ENCODE measurements around the gene ZNF629. TPM values are rescaled to one million over a fixed set of nuclear protein-coding genes. Genes with fewer than 3 reads are reported as not detected.

The ZNF629 gene
- total RNA-seq, result 4.4 and 5.8 TPM in 2 replicates

DNA sequence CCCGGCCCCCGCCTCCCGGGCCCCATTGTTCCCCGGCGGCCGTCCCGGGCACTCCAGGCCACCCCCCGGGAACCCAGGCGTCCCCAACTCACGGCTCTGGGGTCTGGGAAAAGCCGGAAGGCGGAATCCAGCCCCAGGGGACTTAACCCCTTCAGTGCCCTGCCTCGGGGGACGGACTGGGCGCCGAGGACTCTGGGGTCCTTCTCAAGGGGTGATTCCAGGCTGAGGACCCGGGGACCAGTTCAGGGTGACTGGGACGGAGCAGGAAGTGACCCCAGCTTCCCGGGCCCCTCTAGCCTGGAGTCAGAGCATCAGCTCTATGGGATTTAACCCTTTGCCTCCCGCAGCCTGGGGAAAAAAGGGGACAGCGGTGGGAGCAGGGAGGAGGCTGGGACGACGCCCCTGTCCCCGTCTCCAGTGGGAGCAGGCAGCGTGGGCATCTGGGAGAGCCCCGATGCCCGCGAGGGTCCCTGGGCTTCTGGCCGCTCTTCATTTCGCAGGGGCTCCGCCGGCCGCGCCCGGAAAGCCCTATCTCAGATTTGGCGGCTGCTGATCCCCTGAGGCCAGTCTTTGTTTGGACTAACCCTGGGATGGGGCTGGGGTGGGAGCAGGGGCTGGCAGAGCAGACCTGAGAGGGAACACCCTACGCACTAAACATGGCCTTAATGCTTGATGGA is at the start of gene ZNF629:
ZNF629 (minus strand) TSS at position 270 of the 677 bp plus-strand sequence. CDS start 2,723 bp downstream, outside the sequence.

DNA sequence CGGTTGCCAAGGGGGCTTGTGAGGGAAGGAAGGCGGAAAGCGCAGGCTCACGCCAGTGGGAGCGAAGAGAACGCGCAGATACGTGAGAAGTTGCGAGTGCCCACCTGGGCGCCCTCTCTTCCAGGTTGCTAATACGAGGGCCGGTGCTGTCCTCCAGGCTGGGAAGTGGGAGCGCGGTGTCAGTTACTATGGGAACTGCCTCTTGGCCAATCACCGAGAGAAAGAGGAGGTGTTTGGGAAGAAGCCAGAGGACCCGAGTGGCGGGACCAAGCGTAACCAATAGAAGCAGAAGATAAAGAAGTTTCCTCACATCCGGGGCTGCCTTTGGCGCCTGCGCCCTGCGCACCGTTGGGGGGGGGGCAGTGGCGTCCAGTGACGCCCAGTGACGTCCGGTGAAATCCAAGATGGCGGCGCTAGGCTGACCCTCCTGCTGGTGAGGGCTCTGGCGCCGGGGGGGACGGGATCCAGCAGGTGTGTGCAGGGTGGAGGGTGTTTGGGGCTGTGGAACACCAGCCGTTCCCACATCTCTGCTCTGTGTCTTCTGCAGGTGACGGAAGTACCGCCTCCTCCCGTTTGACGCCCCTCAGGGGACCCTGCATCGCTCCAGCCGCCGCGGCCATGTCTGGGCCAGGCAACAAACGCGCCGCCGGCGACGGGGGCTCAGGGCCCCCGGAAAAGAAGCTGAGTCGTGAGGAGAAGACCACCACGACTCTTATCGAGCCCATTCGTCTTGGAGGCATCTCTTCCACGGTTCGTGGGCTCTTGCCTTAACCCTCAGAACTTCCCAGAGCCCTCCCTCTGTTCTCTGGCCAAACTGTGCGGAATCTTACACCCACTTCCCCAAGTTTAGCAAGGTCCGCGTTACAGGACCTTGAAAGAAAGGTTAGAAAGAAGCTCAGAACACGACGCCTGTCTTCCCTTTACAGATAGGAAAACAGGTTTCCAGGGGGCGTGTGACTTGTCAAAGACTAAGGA is 24.8 kb downstream of the ZNF629 start, which contains the start of the genes CFAP119 and RNF40:
CFAP119 (minus strand) TSS at position 135 of the 975 bp plus-strand sequence. CDS start 314 bp downstream, outside the sequence.
RNF40 (plus strand) TSS at position 395 of the 975 bp plus-strand sequence; CDS start at position 619, 224 bp downstream.

DNA sequence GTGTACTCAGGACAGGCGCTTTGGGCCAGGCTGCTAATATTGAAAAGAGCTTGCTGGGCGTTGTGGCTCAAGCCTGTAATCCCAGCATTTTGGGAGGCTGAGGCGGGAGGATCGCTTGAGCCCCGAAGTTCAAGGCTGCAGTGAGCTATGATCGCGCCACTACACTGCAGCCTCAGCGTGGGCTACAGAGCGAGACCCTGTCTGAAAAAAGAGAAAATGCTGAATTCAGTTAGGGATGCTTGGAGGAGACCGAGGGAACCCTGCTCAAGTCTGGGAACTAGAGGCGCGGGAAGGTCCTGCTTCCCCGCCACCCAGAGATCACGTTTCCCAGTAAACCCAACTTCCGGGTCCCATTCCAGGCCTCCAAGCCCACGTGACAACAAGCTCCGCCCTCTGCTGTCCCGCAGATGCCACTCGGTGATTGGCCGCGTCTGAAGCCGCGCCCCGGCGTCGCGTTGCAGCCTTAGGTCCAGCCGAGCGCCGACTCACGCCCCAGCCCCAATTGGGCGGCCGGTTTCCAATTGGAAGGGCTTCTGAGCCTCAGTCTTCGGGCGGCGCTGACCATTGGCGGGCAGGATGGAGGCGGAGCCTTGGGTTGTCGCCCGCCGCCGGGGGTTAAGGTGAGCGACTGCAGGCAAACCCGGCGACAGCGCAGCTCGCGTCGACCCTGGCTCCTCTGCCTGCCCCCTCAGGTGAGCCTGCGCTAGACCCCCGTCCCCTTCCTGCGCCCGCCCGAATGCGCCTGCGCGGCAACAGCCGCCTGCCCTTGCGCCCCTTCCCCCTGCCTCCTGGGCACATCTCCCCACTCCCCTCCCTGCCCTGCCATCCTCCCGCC is 39.0 kb downstream of the ZNF629 start, which contains the start of gene PHKG2:
PHKG2 (plus strand) TSS at position 627 of the 835 bp plus-strand sequence. CDS start 396 bp downstream, outside the sequence.

Other genes starting within 250 kb of the ZNF629 start
- gene ZNF764, start 228.8 kb downstream of the ZNF629 start, total RNA-seq, result 2.3 and 2.9 TPM in 2 replicates
- 4.7 and 6.5 TPM in 2 replicates for gene ZNF688, start 215.5 kb downstream of the ZNF629 start, total RNA-seq
- gene ZNF785, start 201.5 kb downstream of the ZNF629 start, total RNA-seq, result 6.2 and 6.7 TPM in 2 replicates
- gene ZNF689, start 176.8 kb downstream of the ZNF629 start, total RNA-seq, result 3.2 and 4.7 TPM in 2 replicates
- gene PRR14, start 136.2 kb downstream of the ZNF629 start, total RNA-seq, result 4.0 and 6.8 TPM in 2 replicates
- 10.4 and 17.2 TPM in 2 replicates for gene FBRS, start 128.8 kb downstream of the ZNF629 start, total RNA-seq
- gene SRCAP, start 88.0 kb downstream of the ZNF629 start, total RNA-seq, result 15.9 and 30.9 TPM in 2 replicates
- 23.7 and 24.5 TPM in 2 replicates for gene PHKG2, start 38.8 kb downstream of the ZNF629 start, total RNA-seq
- gene CFAP119, start 25.1 kb downstream of the ZNF629 start, total RNA-seq, result 1.5 and 1.6 TPM in 2 replicates
- gene RNF40, start 24.9 kb downstream of the ZNF629 start, total RNA-seq, result 57.8 and 73.3 TPM in 2 replicates
- 32.2 and 37.2 TPM in 2 replicates for gene BCL7C, start 106.9 kb upstream of the ZNF629 start, total RNA-seq
- under 0.01 TPM in 1 of 2 replicates, not detected in the other for gene CTF1, start 109.4 kb upstream of the ZNF629 start, total RNA-seq
- 21.7 and 27.3 TPM in 2 replicates for gene FBXL19, start 136.4 kb upstream of the ZNF629 start, total RNA-seq
- gene ORAI3, start 161.9 kb upstream of the ZNF629 start, total RNA-seq, result 18.8 and 21.1 TPM in 2 replicates
- gene SETD1A, start 170.5 kb upstream of the ZNF629 start, total RNA-seq, result 1.6 and 2.1 TPM in 2 replicates
- 2.3 and 2.6 TPM in 2 replicates for gene HSD3B7, start 198.0 kb upstream of the ZNF629 start, total RNA-seq
- gene STX1B, start 223.4 kb upstream of the ZNF629 start, total RNA-seq, result under 0.01 TPM in 2 replicates
- gene STX4, start 246.4 kb upstream of the ZNF629 start, total RNA-seq, result 15.9 and 20.4 TPM in 2 replicates

All from epithelial cell of umbilical artery (primary cell).